Activated T-helper 2 cell treated with anti-CD3 and anti-CD28 coated beads, Interferon-gamma antibody, Interleukin-2, Interleukin-4, amounts not matched to agents 10 μg/mL and 5 μg/mL and 100 μg/mL, durations not matched to agents 14 hours and 24 hours and 36 hours (primary cell): ENCODE data around the gene ELF1. TPM values are rescaled to one million over a fixed set of nuclear protein-coding genes. Genes with fewer than 3 reads are reported as not detected.
"Not testable (repeated sequence)": the region's sequence is repeated elsewhere in the genome, so short reads cannot be mapped to it uniquely, and the experiment has no call there.

ENCODE experiments used
- DNase-seq: peaks from one replicate; pipeline ENCODE4 v3.0.0; 2021; ENCODE audit warnings: low spot score
- H3K27ac Mint-ChIP-seq: one replicate; pipeline ENCODE4 v1.8.0; 2021; ENCODE audit warnings: mixed read lengths
- H3K27me3 Mint-ChIP-seq: one replicate; pipeline ENCODE4 v1.8.0; 2021; ENCODE audit warnings: low read depth, mixed read lengths
- H3K36me3 Mint-ChIP-seq: one replicate; pipeline ENCODE4 v1.8.0; 2021; ENCODE audit warnings: low read depth, mixed read lengths
- H3K4me1 Mint-ChIP-seq: one replicate; pipeline ENCODE4 v1.8.0; 2021; ENCODE audit warnings: low read depth, mixed read lengths
- H3K4me3 Mint-ChIP-seq: one replicate; pipeline ENCODE4 v1.8.0; 2021; ENCODE audit warnings: low read depth, mild to moderate bottlenecking, moderate library complexity, mixed read lengths
- H3K9me3 Mint-ChIP-seq: one replicate; pipeline ENCODE4 v1.8.0; 2021; ENCODE audit warnings: mixed read lengths
- intact Hi-C: fragments of 100-400 bp; cut with micrococcal nuclease; formaldehyde crosslinking; loops from one replicate; pipeline ENCODE4 v1.15.1; 2023
- total RNA-seq: library from RNA; stranded (reverse); gene quantifications from 2 replicates; pipeline ENCODE4 v1.2.3, GENCODE V29; 2022

The ELF1 gene
- total RNA-seq, 1 donor from 2014 or later, result 68.1 TPM

- intact Hi-C loops, result no loop called here
- no peak overlapping the region for H3K4me3 Mint-ChIP-seq
Observed at GRCh38 chr13:41056194-41056593, 37.1 kb upstream of the ELF1 start.

GRCh38 chr13:41054919-41055619, 36.0 kb upstream of the ELF1 start:
- no peak overlapping the region for H3K27ac Mint-ChIP-seq
- DNase-seq, result no peak
- intact Hi-C loops, result loop anchor here (1.0 kb wide), 2 partner anchors 81 to 167 kb away; no protein-coding TSS in a partner anchor

More at GRCh38 chr13:41056194-41056593, 37.1 kb upstream of the ELF1 start:
- Mint-ChIP-seq H3K27me3 (no peaks in the 10 kb centered on the region), H3K27ac (no peak overlapping the region), H3K9me3 (no peaks in the 10 kb centered on the region), H3K4me1 (peaks cover 42% of the 10 kb centered on the region), H3K36me3 (peaks cover 4% of the 10 kb centered on the region)
- no peak for DNase-seq

GRCh38 chr13:41054212-41054877, 35.2 kb upstream of the ELF1 start:
- intact Hi-C loops, result loop anchor here (1.0 kb wide), 1 partner anchor 168 kb away; no protein-coding TSS in a partner anchor
- DNase-seq, result no peak
- peaks cover 13% of the 10 kb centered on the region for H3K36me3 Mint-ChIP-seq
- H3K27ac Mint-ChIP-seq, result no peak overlapping the region
- peaks cover 44% of the 10 kb centered on the region for H3K4me1 Mint-ChIP-seq
- no peaks in the 10 kb centered on the region for H3K27me3 Mint-ChIP-seq
- H3K4me3 Mint-ChIP-seq, result no peak overlapping the region
- peaks cover 4% of the 10 kb centered on the region for H3K9me3 Mint-ChIP-seq

More at GRCh38 chr13:41054919-41055619, 36.0 kb upstream of the ELF1 start:
- Mint-ChIP-seq H3K27me3 (no peaks in the 10 kb centered on the region), H3K4me1 (peaks cover 45% of the 10 kb centered on the region), H3K9me3 (no peaks in the 10 kb centered on the region), H3K36me3 (peaks cover 5% of the 10 kb centered on the region), H3K4me3 (no peak overlapping the region)

- H3K4me1 Mint-ChIP-seq, result peaks cover 43% of the 10 kb centered on the region
- intact Hi-C loops, result no loop called here
- no peak overlapping the region for H3K4me3 Mint-ChIP-seq
- H3K9me3 Mint-ChIP-seq, result peaks cover 12% of the 10 kb centered on the region
- no peaks in the 10 kb centered on the region for H3K27me3 Mint-ChIP-seq
- H3K36me3 Mint-ChIP-seq, result peaks cover 21% of the 10 kb centered on the region
- H3K27ac Mint-ChIP-seq, result no peak overlapping the region
- DNase-seq, result no peak
Observed at GRCh38 chr13:41053384-41053826, 34.3 kb upstream of the ELF1 start.

GRCh38 chr13:41052441-41052840, 33.3 kb upstream of the ELF1 start:
- peaks cover 17% of the 10 kb centered on the region for H3K36me3 Mint-ChIP-seq
- H3K4me1 Mint-ChIP-seq, result peaks cover 40% of the 10 kb centered on the region
- no peak overlapping the region for H3K27ac Mint-ChIP-seq
- intact Hi-C loops, result no loop called here
- no peaks in the 10 kb centered on the region for H3K27me3 Mint-ChIP-seq
- peaks cover 12% of the 10 kb centered on the region for H3K9me3 Mint-ChIP-seq
- no peak overlapping the region for H3K4me3 Mint-ChIP-seq
- DNase-seq, result no peak

GRCh38 chr13:41049480-41050440, 30.6 kb upstream of the ELF1 start:
- H3K27ac Mint-ChIP-seq, result no peak overlapping the region
- intact Hi-C loops, result no loop called here

GRCh38 chr13:41048640-41049039, 29.5 kb upstream of the ELF1 start:
- Mint-ChIP-seq H3K36me3 (peaks cover 36% of the 10 kb centered on the region), H3K27ac (no peak overlapping the region), H3K9me3 (peaks cover 27% of the 10 kb centered on the region), H3K4me3 (no peak overlapping the region), H3K27me3 (no peaks in the 10 kb centered on the region), H3K4me1 (peaks cover 19% of the 10 kb centered on the region)
- intact Hi-C loops, result no loop called here
- DNase-seq, result no peak

More at GRCh38 chr13:41049480-41050440, 30.6 kb upstream of the ELF1 start:
- Mint-ChIP-seq H3K4me1 (peaks cover 27% of the 10 kb centered on the region), H3K9me3 (peaks cover 26% of the 10 kb centered on the region), H3K27me3 (no peaks in the 10 kb centered on the region), H3K4me3 (no peak overlapping the region), H3K36me3 (peaks cover 36% of the 10 kb centered on the region)
- DNase-seq, result no peak

- Mint-ChIP-seq H3K36me3 (peaks cover 19% of the 10 kb centered on the region), H3K9me3 (peaks cover 18% of the 10 kb centered on the region)
- intact Hi-C loops, H3K27me3 Mint-ChIP-seq, H3K4me3 Mint-ChIP-seq, H3K4me1 Mint-ChIP-seq, DNase-seq, H3K27ac Mint-ChIP-seq: not testable (repeated sequence)
Observed at GRCh38 chr13:41042419-41042818, 23.3 kb upstream of the ELF1 start.

GRCh38 chr13:41040584-41041334, 21.6 kb upstream of the ELF1 start:
- H3K36me3 Mint-ChIP-seq, result peaks cover 7% of the 10 kb centered on the region
- intact Hi-C loops, result no loop called here
- peaks cover 11% of the 10 kb centered on the region for H3K9me3 Mint-ChIP-seq
- H3K4me1 Mint-ChIP-seq, result peaks cover 5% of the 10 kb centered on the region
- H3K4me3 Mint-ChIP-seq, result no peak overlapping the region
- H3K27ac Mint-ChIP-seq, result no peak overlapping the region
- no peak for DNase-seq
- no peaks in the 10 kb centered on the region for H3K27me3 Mint-ChIP-seq

GRCh38 chr13:41039746-41040145, 20.6 kb upstream of the ELF1 start:
- Mint-ChIP-seq H3K4me3 (no peak overlapping the region), H3K36me3 (peaks cover under 1% of the 10 kb centered on the region), H3K27me3 (no peaks in the 10 kb centered on the region), H3K4me1 (peaks cover 12% of the 10 kb centered on the region), H3K27ac (no peak overlapping the region), H3K9me3 (peaks cover 4% of the 10 kb centered on the region)
- DNase-seq, result no peak
- intact Hi-C loops, result no loop called here

GRCh38 chr13:41036557-41036956, 17.4 kb upstream of the ELF1 start:
- H3K4me3 Mint-ChIP-seq, H3K27ac Mint-ChIP-seq, H3K36me3 Mint-ChIP-seq, DNase-seq, intact Hi-C loops, H3K27me3 Mint-ChIP-seq, H3K9me3 Mint-ChIP-seq: not testable (repeated sequence)
- peaks cover 20% of the 10 kb centered on the region for H3K4me1 Mint-ChIP-seq

- DNase-seq, result no peak
- no peaks in the 10 kb centered on the region for H3K27me3 Mint-ChIP-seq
- H3K4me3 Mint-ChIP-seq, result no peak overlapping the region
- intact Hi-C loops, result no loop called here
- no peaks in the 10 kb centered on the region for H3K9me3 Mint-ChIP-seq
- peaks cover 21% of the 10 kb centered on the region for H3K4me1 Mint-ChIP-seq
- no peaks in the 10 kb centered on the region for H3K36me3 Mint-ChIP-seq
- H3K27ac Mint-ChIP-seq, result no peak overlapping the region
Observed at GRCh38 chr13:41034881-41035280, 15.8 kb upstream of the ELF1 start.
